GM06990 (cell line): ENCODE results near the gene SEMA4A.
"Not testable (repeated sequence)": the region's sequence is repeated elsewhere in the genome, so short reads cannot be mapped to it uniquely, and the experiment has no call there.

ENCODE experiments used
- DNase-seq: peaks from one replicate; pipeline ENCODE4 v3.0.0-alpha.2; 2011; ENCODE audit not compliant: insufficient read length; ENCODE audit errors: extremely low read depth
- H3K27me3 ChIP-seq: replicated peaks from 2 replicates; pipeline ENCODE4 v1.6.0; 2011; ENCODE audit warnings: low read length; ENCODE audit not compliant: control insufficient read depth, insufficient read depth
- H3K36me3 ChIP-seq: 2 replicates; pipeline ENCODE4 v1.5.1; 2011; ENCODE audit warnings: low read length; ENCODE audit not compliant: control insufficient read depth, insufficient read depth
- H3K4me3 ChIP-seq: replicated peaks from 2 replicates; pipeline ENCODE4 v1.5.1; 2011; ENCODE audit warnings: low read depth, mild to moderate bottlenecking, control low read depth, low read length
- CTCF ChIP-seq: IDR thresholded peaks from 2 replicates; pipeline ENCODE4 v1.5.1; 2011; ENCODE audit warnings: low read length, control low read depth, mild to moderate bottlenecking, inconsistent platforms; ENCODE audit not compliant: insufficient read depth, poor library complexity, severe bottlenecking

The SEMA4A gene

GRCh38 chr1:156122519-156123355, 30.6 kb upstream of the SEMA4A start:
- TF ChIP-seq CTCF, result no peak
- no peaks in the 10 kb centered on the region; the same call in 1 of the 2 replicates for H3K36me3 ChIP-seq
- no peaks in the 10 kb centered on the region for H3K27me3 ChIP-seq
- DNase-seq, result no peak
- no peak overlapping the region for H3K4me3 ChIP-seq

DNA sequence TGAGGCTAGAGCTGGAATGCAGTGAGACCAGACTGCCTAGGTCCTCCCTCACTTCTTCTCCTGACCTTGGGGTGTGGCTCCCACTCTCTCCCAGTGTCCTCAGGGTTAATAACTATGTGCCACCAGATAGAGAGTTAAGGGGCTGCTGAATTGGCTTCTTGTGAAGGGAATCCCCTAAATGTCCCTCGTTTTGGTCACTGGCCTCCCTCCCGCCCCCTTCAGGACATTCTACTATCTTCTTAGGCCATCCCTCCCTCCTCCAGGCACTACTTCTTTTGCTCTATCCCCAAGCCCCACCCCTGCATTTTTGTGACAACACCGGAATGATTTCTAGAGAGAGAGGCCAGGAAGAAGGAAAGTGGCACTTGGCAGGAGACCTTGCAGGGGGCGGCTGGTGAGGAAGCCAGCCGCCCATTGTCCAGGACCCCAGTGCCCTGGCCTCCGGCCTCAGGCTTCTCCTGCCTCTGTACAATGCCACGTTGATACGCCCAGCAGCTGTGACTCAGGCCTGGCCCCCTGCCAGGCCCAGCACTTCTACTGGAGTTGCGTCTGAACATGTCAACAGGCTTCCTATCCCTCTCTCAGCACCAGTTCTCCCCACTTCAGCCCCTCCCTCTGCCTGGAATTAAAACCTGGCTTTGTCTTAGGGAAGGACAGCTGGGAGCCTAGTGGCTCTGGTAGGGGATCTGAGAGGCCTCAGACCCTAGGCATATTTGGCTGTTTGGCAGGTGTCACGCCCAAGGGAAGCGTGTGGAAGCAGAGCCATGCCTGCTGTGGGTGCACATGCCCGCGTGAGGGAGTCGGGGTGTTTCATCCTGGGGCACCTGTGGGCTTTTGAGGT, 29.8 kb upstream of the SEMA4A start:
- Histone ChIP-seq H3K36me3 (no peaks in the 10 kb centered on the region; the same call in 1 of the 2 replicates), H3K4me3 (no peak overlapping the region), H3K27me3 (no peaks in the 10 kb centered on the region)
- peak; percentile 72 for DNase-seq
- peak; percentile 44 for TF ChIP-seq CTCF

GRCh38 chr1:156124557-156125483, 28.6 kb upstream of the SEMA4A start:
- TF ChIP-seq CTCF, result no peak
- DNase-seq, result no peak
- no peak overlapping the region for H3K4me3 ChIP-seq
- H3K36me3 ChIP-seq, result no peaks in the 10 kb centered on the region; the same call in 1 of the 2 replicates
- H3K27me3 ChIP-seq, result no peaks in the 10 kb centered on the region

- H3K4me3 ChIP-seq, result not testable (repeated sequence)
Measured at GRCh38 chr1:156125544-156125943, 27.8 kb upstream of the SEMA4A start.

DNA sequence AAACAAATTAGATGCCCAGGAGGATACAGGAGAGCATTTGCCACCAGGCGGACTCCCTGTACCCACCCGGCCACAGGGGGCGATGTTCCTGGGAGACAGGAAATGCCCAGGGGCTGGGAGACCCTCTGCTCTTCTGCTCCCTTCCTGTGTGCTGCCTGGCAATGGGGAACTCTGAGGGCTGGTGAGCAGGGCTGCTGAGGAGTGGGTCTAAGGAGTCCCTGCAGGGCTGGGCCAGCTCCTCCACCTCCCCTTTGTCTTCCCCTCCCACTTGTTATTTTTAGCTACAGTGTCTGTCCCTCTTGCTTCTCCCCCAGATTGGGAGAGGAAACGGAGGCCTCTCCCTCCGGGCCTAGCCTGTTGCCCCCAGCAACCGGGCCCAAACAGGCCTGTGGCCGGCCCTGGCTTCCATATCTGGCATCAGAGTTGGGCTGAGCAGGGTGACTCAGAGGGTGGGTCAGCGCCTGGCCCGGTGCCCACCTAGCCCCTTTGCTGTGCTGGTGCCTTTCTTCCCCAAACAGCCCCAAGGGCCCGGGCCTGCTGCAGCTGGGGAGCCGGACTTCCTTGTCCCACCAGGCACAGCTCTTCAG, 27.2 kb upstream of the SEMA4A start:
- peak; percentile 79 for DNase-seq
- no peaks in the 10 kb centered on the region for H3K36me3 ChIP-seq
- H3K4me3 ChIP-seq, result peak overlapping the region; percentile 6
- TF ChIP-seq CTCF, result peak; percentile 63
- H3K27me3 ChIP-seq, result no peaks in the 10 kb centered on the region

More at GRCh38 chr1:156125544-156125943, 27.8 kb upstream of the SEMA4A start:
- H3K27me3 ChIP-seq, H3K36me3 ChIP-seq, DNase-seq: not testable (repeated sequence)
